Measurements from ENCODE around the gene ADGRV1.

GRCh38 chr5:90553711-90554110 is 4.9 kb upstream of the ADGRV1 start:
- TF ChIP-seq CTCF (IDR thresholded peaks at IDR 0.05; ENCODE audit: borderline replicate concordance, extremely low read depth, low read length, poor library complexity, severe bottlenecking) = no peak
- TF ChIP-seq EZH2 (IDR thresholded peaks at IDR 0.05; ENCODE audit: borderline replicate concordance, low read depth, low read length, severe bottlenecking) = no peak

All from DND-41 (cell line).